Measurements from ENCODE around the gene GSKIP.

GSKIP gene

GRCh38 chr14:96418075-96418474 is 54.7 kb downstream of the GSKIP start:
- DNase-seq (ENCODE audit: low spot score): no peak

DNA sequence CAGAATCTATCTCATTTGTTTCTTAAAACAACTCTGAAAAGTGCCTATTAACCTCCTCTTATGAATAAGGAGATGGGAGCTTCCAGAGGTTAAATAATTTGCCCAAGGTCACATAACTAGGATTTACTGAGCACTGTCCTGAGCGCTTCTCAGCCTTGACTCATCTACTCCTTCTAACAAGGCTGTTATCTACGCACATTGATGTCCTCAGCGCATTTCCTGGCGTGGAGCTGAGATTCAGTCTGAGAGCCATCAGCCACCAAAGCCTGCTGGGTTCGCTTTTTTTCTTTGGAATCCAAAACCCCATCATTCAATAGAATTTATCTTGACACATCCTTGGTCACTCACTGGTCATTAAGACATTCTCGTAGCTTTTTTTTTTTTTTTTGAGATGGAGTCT is 57.9 kb downstream of the GSKIP start:
- DNase-seq (ENCODE audit: low spot score): no peak

DNA sequence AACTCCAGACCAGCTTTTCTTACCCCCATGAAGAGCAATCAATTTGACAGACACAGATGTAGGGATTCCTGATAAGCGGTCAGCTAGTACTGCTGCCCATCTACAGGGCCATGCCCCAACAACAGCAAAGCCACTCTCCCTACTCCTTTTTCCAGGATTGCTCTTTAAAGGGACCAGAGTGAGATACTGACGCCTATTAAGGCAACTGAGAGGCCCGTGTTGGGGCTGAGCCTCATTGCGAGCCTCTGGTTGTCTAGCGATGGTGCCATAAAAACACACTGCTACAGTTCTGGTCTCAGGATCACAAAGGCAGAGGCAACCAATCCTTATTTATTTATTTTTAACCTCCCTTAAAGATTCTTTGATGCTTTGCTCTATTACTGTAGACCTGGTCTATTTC is 59.7 kb downstream of the GSKIP start:
- DNase-seq (ENCODE audit: low spot score): no peak

- DNase-seq (ENCODE audit: low spot score): no peak
Measured at GRCh38 chr14:96423446-96424108, 60.3 kb downstream of the GSKIP start.

DNA sequence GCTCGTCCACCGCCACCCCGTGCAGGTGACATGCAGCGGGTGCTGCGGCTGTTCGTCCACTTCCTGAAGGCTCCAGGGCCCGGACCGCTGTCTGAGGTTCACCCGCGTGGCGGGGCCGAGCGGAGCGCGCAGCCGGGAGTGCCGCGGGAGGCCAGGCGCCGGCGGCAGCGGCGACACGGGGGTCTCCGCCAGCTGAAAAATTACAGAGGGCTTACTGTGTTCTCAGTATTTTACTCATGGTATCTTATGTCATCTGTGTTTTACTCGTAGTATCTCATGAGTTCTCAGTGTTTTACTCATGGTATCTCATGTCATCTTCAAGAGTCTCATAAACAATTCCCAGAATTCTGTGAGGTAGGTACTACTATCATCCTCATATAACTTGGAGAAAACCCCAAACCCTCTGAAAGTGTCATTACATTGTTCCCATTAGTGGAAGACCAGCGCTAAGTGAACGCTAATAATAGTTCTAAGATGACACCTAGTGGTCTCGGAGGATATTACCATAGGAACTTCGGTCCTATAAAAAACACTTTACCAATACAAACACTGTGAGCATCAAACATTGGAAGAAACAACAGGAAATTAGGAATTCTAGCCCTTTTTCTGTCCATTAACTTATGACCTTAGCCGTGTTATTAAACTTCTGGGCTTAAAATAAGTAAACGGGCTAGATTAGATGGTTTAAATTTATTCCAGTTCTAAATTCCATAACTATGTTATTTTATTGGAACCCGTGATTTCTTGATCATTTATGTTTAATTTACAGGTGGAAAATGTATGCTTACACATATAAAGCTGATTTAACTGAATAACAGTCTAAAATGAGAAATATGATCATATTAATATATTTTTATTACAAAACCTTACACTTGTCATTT is 61.0 kb downstream of the GSKIP start:
- peak; percentile 80 for DNase-seq (ENCODE audit: low spot score)

- no peak for DNase-seq (ENCODE audit: low spot score)
Measured at GRCh38 chr14:96434040-96434439, 70.7 kb downstream of the GSKIP start.

Measured in RKO (cell line).